ENCODE measurements around the gene MAST4.

GRCh38 chr5:66861402-66861801, 265.2 kb downstream of the MAST4 start:
- TF ChIP-seq, protein P1, sequence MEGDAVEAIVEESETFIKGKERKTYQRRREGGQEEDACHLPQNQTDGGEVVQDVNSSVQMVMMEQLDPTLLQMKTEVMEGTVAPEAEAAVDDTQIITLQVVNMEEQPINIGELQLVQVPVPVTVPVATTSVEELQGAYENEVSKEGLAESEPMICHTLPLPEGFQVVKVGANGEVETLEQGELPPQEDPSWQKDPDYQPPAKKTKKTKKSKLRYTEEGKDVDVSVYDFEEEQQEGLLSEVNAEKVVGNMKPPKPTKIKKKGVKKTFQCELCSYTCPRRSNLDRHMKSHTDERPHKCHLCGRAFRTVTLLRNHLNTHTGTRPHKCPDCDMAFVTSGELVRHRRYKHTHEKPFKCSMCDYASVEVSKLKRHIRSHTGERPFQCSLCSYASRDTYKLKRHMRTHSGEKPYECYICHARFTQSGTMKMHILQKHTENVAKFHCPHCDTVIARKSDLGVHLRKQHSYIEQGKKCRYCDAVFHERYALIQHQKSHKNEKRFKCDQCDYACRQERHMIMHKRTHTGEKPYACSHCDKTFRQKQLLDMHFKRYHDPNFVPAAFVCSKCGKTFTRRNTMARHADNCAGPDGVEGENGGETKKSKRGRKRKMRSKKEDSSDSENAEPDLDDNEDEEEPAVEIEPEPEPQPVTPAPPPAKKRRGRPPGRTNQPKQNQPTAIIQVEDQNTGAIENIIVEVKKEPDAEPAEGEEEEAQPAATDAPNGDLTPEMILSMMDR (IDR thresholded peaks at IDR 0.05; ENCODE audit: low read length): no peak
- TF ChIP-seq EZH2 (optimal IDR thresholded peaks at IDR 0.05; ENCODE audit: low read depth, low read length): no peak
- no peak for TF ChIP-seq EZH2phosphoT487 (IDR thresholded peaks at IDR 0.05; ENCODE audit: low read length)

Data from MM.1S (cell line).